GM23338 (cell line): ENCODE data around the gene TBCC. TPM values are rescaled to one million over a fixed set of nuclear protein-coding genes. Genes with fewer than 3 reads are reported as not detected.
"Not testable (repeated sequence)": the region's sequence is repeated elsewhere in the genome, so short reads cannot be mapped to it uniquely, and the experiment has no call there.

Experiments used
- ATAC-seq: fragments of 200-7000 bp; cut with Tn5 transposase; 3 replicates; pipeline ENCODE4 v1.9.1; 2020
- DNase-seq: peaks from one replicate; pipeline ENCODE4 v3.0.0-alpha.2; 2015; ENCODE audit warnings: low spot score
- H2AFZ ChIP-seq: fragments of 200-600 bp; sonication (generic); 2 replicates; pipeline ENCODE4 v1.8.0; 2016; ENCODE audit warnings: antibody characterized with exemption, mild to moderate bottlenecking, moderate library complexity
- H3F3A ChIP-seq: fragments of 200-600 bp; sonication (generic); replicated peaks from 2 replicates; pipeline ENCODE4 v1.8.0; 2017; ENCODE audit warnings: antibody characterized with exemption, mixed run types, low read depth
- H3K27ac ChIP-seq: fragments of 200-600 bp; sonication (generic); 2 replicates; pipeline ENCODE4 v1.6.1; 2016; ENCODE audit warnings: low read depth
- H3K27me3 ChIP-seq: fragments of 200-600 bp; sonication (generic); 2 replicates; pipeline ENCODE4 v1.8.0; 2016; ENCODE audit warnings: mild to moderate bottlenecking, mixed run types, moderate library complexity; ENCODE audit not compliant: insufficient read depth
- H3K36me3 ChIP-seq: fragments of 200-600 bp; sonication (generic); 2 replicates; pipeline ENCODE4 v1.8.0; 2016; ENCODE audit warnings: mild to moderate bottlenecking; ENCODE audit not compliant: insufficient read depth
- H3K4me1 ChIP-seq: fragments of 200-600 bp; sonication (generic); 2 replicates; pipeline ENCODE4 v1.8.0; 2016; ENCODE audit warnings: mild to moderate bottlenecking, moderate library complexity; ENCODE audit not compliant: insufficient read depth
- H3K4me2 ChIP-seq: fragments of 200-600 bp; sonication (generic); 2 replicates; pipeline ENCODE4 v1.7.1; 2017; ENCODE audit warnings: mixed run types
- H3K4me3 ChIP-seq: fragments of 200-600 bp; sonication (generic); 2 replicates; pipeline ENCODE4 v1.6.1; 2016; ENCODE audit warnings: mixed run types
- H3K79me2 ChIP-seq: fragments of 200-600 bp; sonication (generic); replicated peaks from 2 replicates; pipeline ENCODE4 v1.8.0; 2017; ENCODE audit warnings: mild to moderate bottlenecking; ENCODE audit not compliant: insufficient read depth
- H3K9me2 ChIP-seq: fragments of 200-600 bp; sonication (generic); 2 replicates; pipeline ENCODE4 v1.8.0; 2017; ENCODE audit not compliant: insufficient read depth
- H4K20me1 ChIP-seq: fragments of 200-600 bp; sonication (generic); replicated peaks from 2 replicates; pipeline ENCODE4 v1.8.0; 2017; ENCODE audit warnings: mild to moderate bottlenecking; ENCODE audit not compliant: insufficient read depth
- H3K27ac Mint-ChIP-seq: 2 replicates; pipeline ENCODE4 v1.8.0; 2020; ENCODE audit warnings: inconsistent platforms, mild to moderate bottlenecking, moderate library complexity, mixed read lengths
- H3K27me3 Mint-ChIP-seq: 3 replicates; pipeline ENCODE4 v1.8.0; 2022; ENCODE audit warnings: low read depth, mild to moderate bottlenecking, moderate library complexity, mixed read lengths, inconsistent platforms; ENCODE audit not compliant: insufficient read depth, poor library complexity
- H3K36me3 Mint-ChIP-seq: 3 replicates; pipeline ENCODE4 v1.8.0; 2021; ENCODE audit warnings: low read depth, mild to moderate bottlenecking, inconsistent platforms, moderate library complexity, mixed read lengths
- H3K4me1 Mint-ChIP-seq: 3 replicates; pipeline ENCODE4 v1.8.0; 2020; ENCODE audit warnings: mild to moderate bottlenecking, inconsistent platforms, mixed read lengths
- H3K4me3 Mint-ChIP-seq: 3 replicates; pipeline ENCODE4 v1.8.0; 2021; ENCODE audit warnings: moderate library complexity, mild to moderate bottlenecking, inconsistent platforms, mixed read lengths
- H3K9me3 Mint-ChIP-seq: 3 replicates; pipeline ENCODE4 v1.8.0; 2020; ENCODE audit warnings: moderate library complexity, mild to moderate bottlenecking, inconsistent platforms, mixed read lengths
- CREB1 ChIP-seq: fragments of 250-450 bp; sonication (Bioruptor Pico); IDR thresholded peaks from 2 replicates; pipeline ENCODE4 v1.5.0; 2020; ENCODE audit warnings: low read depth, mild to moderate bottlenecking, moderate library complexity
- ETS1 ChIP-seq: IDR thresholded peaks from 2 replicates; pipeline ENCODE4 v1.6.1; 2016; ENCODE audit warnings: antibody characterized with exemption
- EZH2 ChIP-seq: fragments of 200-600 bp; sonication (generic); IDR thresholded peaks from one replicate; pipeline ENCODE4 v1.8.0; 2017; ENCODE audit warnings: antibody characterized with exemption, mild to moderate bottlenecking, low read depth; ENCODE audit not compliant: unreplicated experiment
- EZH2phosphoT487 ChIP-seq: fragments of 200-600 bp; sonication (generic); IDR thresholded peaks from one replicate; pipeline ENCODE4 v1.8.1; 2018; ENCODE audit warnings: antibody characterized with exemption; ENCODE audit not compliant: unreplicated experiment
- JUNB ChIP-seq: IDR thresholded peaks from one replicate; pipeline ENCODE4 v1.6.1; 2016; ENCODE audit warnings: antibody characterized with exemption; ENCODE audit not compliant: unreplicated experiment
- NANOG ChIP-seq: IDR thresholded peaks from 2 replicates; pipeline ENCODE4 v1.6.1; 2016; ENCODE audit warnings: antibody characterized with exemption, borderline replicate concordance
- ZNF462 ChIP-seq: fragments of 250-450 bp; sonication (Bioruptor Pico); IDR thresholded peaks from 2 replicates; pipeline ENCODE4 v1.5.0; 2020; ENCODE audit warnings: mild to moderate bottlenecking, moderate library complexity
- polyA plus RNA-seq: library from polyadenylated mRNA; unstranded; fragments of >200 nt; fragmentation: Nextera tagmentation; extraction: Ambion mirVana; gene quantifications from 2 replicates; pipeline ENCODE4 v1.2.1, GENCODE V29; 2016
- total RNA-seq: library from RNA; depleted of rRNA; stranded (reverse); fragments of >200 nt; shearing (Covaris generic); gene quantifications from 2 replicates; pipeline ENCODE4 v1.2.3, GENCODE V29; 2014

The TBCC gene
- total and polyA plus RNA-seq, 2 experiments from 2014 or later: 45.0 to 48.3 TPM

DNA sequence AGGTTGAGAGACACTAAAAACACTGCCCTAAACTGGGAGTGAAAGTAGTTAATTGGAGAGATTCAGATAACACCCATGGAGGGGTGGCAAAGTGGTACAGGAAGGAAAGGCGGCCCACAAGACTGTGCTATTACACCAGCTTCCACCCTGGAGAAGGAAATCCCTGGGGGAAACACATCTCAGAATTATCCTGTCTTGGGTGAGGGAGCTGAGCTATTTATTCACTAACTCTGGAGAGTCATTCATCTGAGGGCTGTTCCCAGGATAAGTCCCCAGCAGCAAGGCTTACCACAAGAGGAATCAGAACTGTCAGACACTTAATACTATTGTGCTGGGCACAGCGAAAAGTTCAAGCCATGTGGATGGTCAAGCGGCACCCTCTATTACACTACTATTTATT, 9.9 kb downstream of the TBCC start:
- H3K4me3 ChIP-seq: no peak overlapping the region
- no peaks in the 10 kb centered on the region for H4K20me1 ChIP-seq
- Mint-ChIP-seq H3K9me3 (no peaks in the 10 kb centered on the region), H3K36me3 (no peaks in the 10 kb centered on the region), H3K27me3 (peaks cover 5% of the 10 kb centered on the region), H3K4me1 (no peaks in the 10 kb centered on the region), H3K27ac (no peak overlapping the region), H3K4me3 (no peak overlapping the region)
- H3F3A ChIP-seq: no peaks in the 10 kb centered on the region
- H3K9me2 ChIP-seq: no peaks in the 10 kb centered on the region
- no peaks in the 10 kb centered on the region for H3K79me2 ChIP-seq
- TF ChIP-seq CREB1 (CRISPR knock-in tag) (no peak), EZH2phosphoT487 (no peak), EZH2 (no peak)
- H3K4me2 ChIP-seq: no peak overlapping the region
- no peak overlapping the region for H2AFZ ChIP-seq
- H3K27me3 ChIP-seq: no peaks in the 10 kb centered on the region
- ATAC-seq (no peak), DNase-seq (no peak)
- H3K4me1 ChIP-seq: no peaks in the 10 kb centered on the region
- H3K36me3 ChIP-seq: no peaks in the 10 kb centered on the region
- no peak overlapping the region for H3K27ac ChIP-seq

DNA sequence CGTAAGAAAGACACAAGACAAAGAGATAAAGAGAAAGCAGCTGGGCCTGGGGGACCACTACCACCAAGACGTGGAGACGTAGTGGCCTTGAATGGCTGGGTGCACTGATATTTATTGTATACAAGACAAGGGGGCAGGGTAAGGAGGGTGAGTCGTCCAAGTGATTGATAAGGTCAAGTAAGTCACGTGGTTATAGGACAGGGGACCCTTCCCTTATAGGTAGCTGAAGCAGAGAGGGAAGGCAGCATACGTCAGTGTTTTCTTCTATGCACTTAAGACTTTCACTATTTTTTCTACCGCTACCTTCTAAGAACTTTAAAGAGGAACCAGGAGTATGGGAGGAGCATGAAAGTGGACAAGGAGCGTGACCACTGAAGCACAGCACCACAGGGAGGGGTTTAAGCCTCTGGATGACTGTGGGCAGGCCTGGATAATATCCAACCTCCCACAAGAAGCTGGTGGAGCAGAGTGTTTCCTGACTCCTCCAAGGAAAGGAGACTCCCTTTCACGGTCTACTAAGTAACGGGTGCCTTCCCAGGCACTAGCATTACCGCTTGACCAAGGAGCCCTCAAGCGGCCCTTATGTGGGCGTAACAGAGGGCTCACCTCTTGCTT, 11.9 kb downstream of the TBCC start:
- not testable (repeated sequence) for H3K36me3 Mint-ChIP-seq, H3K27me3 ChIP-seq, H2AFZ ChIP-seq, H3K4me3 ChIP-seq, H4K20me1 ChIP-seq, H3F3A ChIP-seq, H3K27ac Mint-ChIP-seq, H3K27me3 Mint-ChIP-seq, H3K4me1 Mint-ChIP-seq, H3K79me2 ChIP-seq, H3K4me1 ChIP-seq, H3K4me2 ChIP-seq, H3K36me3 ChIP-seq, H3K4me3 Mint-ChIP-seq, ATAC-seq, DNase-seq, H3K27ac ChIP-seq, H3K9me2 ChIP-seq, H3K9me3 Mint-ChIP-seq

- Mint-ChIP-seq H3K36me3 (no peaks in the 10 kb centered on the region), H3K4me1 (peaks cover 4% of the 10 kb centered on the region), H3K27me3 (peaks cover 15% of the 10 kb centered on the region), H3K27ac (no peak overlapping the region), H3K9me3 (no peaks in the 10 kb centered on the region), H3K4me3 (no peak overlapping the region)
- Histone ChIP-seq H3K27me3 (no peaks in the 10 kb centered on the region), H3K36me3 (no peaks in the 10 kb centered on the region), H3K4me3 (no peak overlapping the region), H3K79me2 (no peaks in the 10 kb centered on the region), H3K27ac (no peak overlapping the region), H2AFZ (no peak overlapping the region; the same call in 1 of the 2 replicates), H3K9me2 (no peaks in the 10 kb centered on the region), H4K20me1 (no peaks in the 10 kb centered on the region), H3K4me1 (no peaks in the 10 kb centered on the region), H3K4me2 (no peak overlapping the region), H3F3A (no peaks in the 10 kb centered on the region)
- DNase-seq (no peak), ATAC-seq (no peak)
- TF ChIP-seq CREB1 (CRISPR knock-in tag) (no peak), JUNB (no peak), ZNF462 (CRISPR knock-in tag) (no peak), EZH2 (no peak), ETS1 (no peak), NANOG (no peak)
Observed at GRCh38 chr6:42729731-42730130, 16.2 kb downstream of the TBCC start.
